Transverse colon (tissue), 4 donors: ENCODE measurements around the gene RB1. TPM values are rescaled to one million over a fixed set of nuclear protein-coding genes. Genes with fewer than 3 reads are reported as not detected.

ENCODE experiments used
- DNase-seq: peaks from one replicate; pipeline ENCODE4 v3.0.0-alpha.2; 2019
- H3K27ac ChIP-seq, 4 donors: fragments of 200-600 bp; sonication (generic); 2 replicates each; pipeline ENCODE4 v1.5.1; 2016 to 2018; ENCODE audit warnings: inconsistent platforms in 4 of 4
- H3K27me3 ChIP-seq: fragments of 200-600 bp; sonication (generic); 2 replicates; pipeline ENCODE4 v1.5.1; 2017; ENCODE audit warnings: inconsistent platforms
- H3K36me3 ChIP-seq, 4 donors: fragments of 200-600 bp; sonication (generic); 2 replicates each; pipeline ENCODE4 v1.5.1; 2017 to 2019; ENCODE audit warnings: inconsistent platforms in 4 of 4
- H3K4me1 ChIP-seq, 4 donors: fragments of 200-600 bp; sonication (generic); 2 replicates each; pipeline ENCODE4 v1.5.1; 2017 to 2020; ENCODE audit warnings: inconsistent platforms in 4 of 4
- H3K4me3 ChIP-seq, 4 donors: fragments of 200-600 bp; sonication (generic); 1 replicate in 1 of 4; 2 replicates in 3 of 4; pipeline versions ENCODE4 v1.5.1 to v1.6.1; 2017 to 2019; ENCODE audit warnings: inconsistent platforms in 4 of 4
- H3K9me3 ChIP-seq, 2 donors: fragments of 200-600 bp; sonication (generic); 2 replicates each; pipeline ENCODE4 v1.5.1; 2017 to 2019; ENCODE audit warnings: inconsistent platforms in 2 of 2
- EP300 ChIP-seq: sonication (generic); formaldehyde crosslinking; IDR thresholded peaks from one replicate; pipeline ENCODE4 v1.6.1; 2017; ENCODE audit warnings: antibody characterized with exemption, low read depth
- POLR2A ChIP-seq: fragments of 450-650 bp; IDR thresholded peaks from one replicate; pipeline ENCODE4 v1.6.1; 2016; ENCODE audit warnings: antibody characterized with exemption, mild to moderate bottlenecking, moderate library complexity
- POLR2AphosphoS5 ChIP-seq, 3 donors: sonication (generic); formaldehyde crosslinking; IDR thresholded peaks; one replicate each; pipeline ENCODE4 v1.6.1; 2016; ENCODE audit warnings: antibody characterized with exemption in 3 of 3
- WGBS, 2 donors: methylation state at CpG; one replicate each; pipeline ENCODE4 v1.1.5; 2018; ENCODE audit warnings: low coverage in 1 of 2; 5-methylcytosine and 5-hydroxymethylcytosine counted together
- in situ Hi-C, 4 donors: fragments of 200-750 bp; cut with MboI; loops; one replicate each; pipeline versions ENCODE4 v1.15.0 to v1.15.1; 2017; ENCODE audit warnings: low sequenced_read_pairs in 3 of 4, low pct_ligation_motif_present in 1 of 4, low pct_unique_long_range_greater_than_20kb in 1 of 4
- intact Hi-C: fragments of 100-400 bp; cut with DNase I; formaldehyde crosslinking; loops from one replicate; pipeline ENCODE4 v1.15.1; 2023; ENCODE audit warnings: low total_unique reads
- total RNA-seq, 4 donors: library from RNA; depleted of rRNA; stranded (reverse); fragments of >200 nt; gene quantifications; one replicate each; pipeline ENCODE4 v1.1.0, GENCODE V29; 2016
- TF ChIP-seq, protein P1 (sequence below), 5 experiments: fragments of 200-600 bp in 3 of 5; fragments of 450-650 bp in 2 of 5; sonication (generic) in 3 of 5; IDR thresholded peaks; 1 replicate in 2 of 5; 2 replicates in 3 of 5; pipeline ENCODE4 v1.5.1; 2016 to 2017; ENCODE audit warnings: antibody characterized with exemption in 5 of 5, inconsistent platforms in 3 of 5, mild to moderate bottlenecking in 2 of 5, moderate library complexity in 1 of 5

The RB1 gene
- total RNA-seq, 4 donors from 2014 or later = 14.6 to 31.0 (median 23.2) TPM

DNA sequence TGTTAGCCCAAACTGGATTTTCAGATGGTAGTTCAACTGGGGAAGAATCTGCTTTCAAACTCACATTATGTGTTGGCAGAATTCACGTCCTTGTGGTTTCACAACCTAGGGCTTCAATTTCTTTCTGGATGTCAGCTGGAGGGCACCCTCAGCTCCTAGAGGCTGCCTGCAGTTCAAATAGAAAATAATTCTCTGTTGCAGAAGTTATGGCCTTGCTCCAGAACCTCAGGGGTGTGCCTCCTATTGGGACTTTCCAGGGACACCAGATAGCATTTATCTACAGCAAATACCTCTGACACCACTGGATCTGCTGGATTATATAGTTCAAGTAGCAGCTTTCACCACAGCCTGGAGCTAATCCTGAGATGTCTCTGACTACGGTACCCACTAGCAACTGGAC, 11.8 kb upstream of the RB1 start:
- Histone ChIP-seq H3K4me1 (no peaks in the 10 kb centered on the region), H3K9me3 (no peaks in the 10 kb centered on the region), H3K27ac (no peak overlapping the region), H3K36me3 (no peaks in the 10 kb centered on the region), H3K4me3 (no peak overlapping the region), H3K27me3 (no peaks in the 10 kb centered on the region)
- in situ Hi-C loops = no loop called here
- whole genome bisulfite sequencing, 2 donors = 20 to 64% methylated on average over 1 to 2 of the region's 2 CpGs
- TF ChIP-seq, protein P1, sequence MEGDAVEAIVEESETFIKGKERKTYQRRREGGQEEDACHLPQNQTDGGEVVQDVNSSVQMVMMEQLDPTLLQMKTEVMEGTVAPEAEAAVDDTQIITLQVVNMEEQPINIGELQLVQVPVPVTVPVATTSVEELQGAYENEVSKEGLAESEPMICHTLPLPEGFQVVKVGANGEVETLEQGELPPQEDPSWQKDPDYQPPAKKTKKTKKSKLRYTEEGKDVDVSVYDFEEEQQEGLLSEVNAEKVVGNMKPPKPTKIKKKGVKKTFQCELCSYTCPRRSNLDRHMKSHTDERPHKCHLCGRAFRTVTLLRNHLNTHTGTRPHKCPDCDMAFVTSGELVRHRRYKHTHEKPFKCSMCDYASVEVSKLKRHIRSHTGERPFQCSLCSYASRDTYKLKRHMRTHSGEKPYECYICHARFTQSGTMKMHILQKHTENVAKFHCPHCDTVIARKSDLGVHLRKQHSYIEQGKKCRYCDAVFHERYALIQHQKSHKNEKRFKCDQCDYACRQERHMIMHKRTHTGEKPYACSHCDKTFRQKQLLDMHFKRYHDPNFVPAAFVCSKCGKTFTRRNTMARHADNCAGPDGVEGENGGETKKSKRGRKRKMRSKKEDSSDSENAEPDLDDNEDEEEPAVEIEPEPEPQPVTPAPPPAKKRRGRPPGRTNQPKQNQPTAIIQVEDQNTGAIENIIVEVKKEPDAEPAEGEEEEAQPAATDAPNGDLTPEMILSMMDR (IDR thresholded peaks at IDR 0.05) = no peak
- no peak for TF ChIP-seq EP300
- no peak for TF ChIP-seq POLR2AphosphoS5 (IDR thresholded peaks at IDR 0.05)
- TF ChIP-seq POLR2A = no peak
- intact Hi-C loops = no loop called here
- DNase-seq = no peak

DNA sequence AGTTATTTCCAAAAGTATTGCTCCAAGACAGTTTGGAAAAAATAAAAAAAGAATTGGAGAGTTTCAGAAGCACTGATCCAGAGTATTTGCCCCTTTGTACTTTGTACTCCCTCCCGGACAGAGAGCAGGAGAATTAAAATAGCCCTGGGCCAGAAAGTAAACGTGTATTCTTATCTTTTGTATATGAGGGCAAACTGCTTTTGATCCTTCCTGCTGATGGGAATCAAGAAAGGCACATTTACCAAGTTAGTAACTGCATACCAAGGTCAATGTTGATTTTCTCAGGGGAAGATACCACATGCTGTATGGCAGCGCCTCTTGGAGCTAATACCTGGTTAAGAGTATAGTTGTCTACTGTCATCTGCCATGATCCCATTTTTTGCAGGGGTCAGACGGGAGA, 10.9 kb upstream of the RB1 start:
- 67 to 74% methylated on average over 3 to 4 of the region's 4 CpGs for WGBS, 2 donors
- no peaks in the 10 kb centered on the region for H3K4me1 ChIP-seq
- DNase-seq = no peak
- in situ Hi-C loops (no loop called here), intact Hi-C loops (no loop called here)
- no peaks in the 10 kb centered on the region for H3K36me3 ChIP-seq
- H3K27me3 ChIP-seq = no peaks in the 10 kb centered on the region
- H3K4me3 ChIP-seq = no peak overlapping the region
- no peak for TF ChIP-seq POLR2A
- no peak for TF ChIP-seq POLR2AphosphoS5 (IDR thresholded peaks at IDR 0.05)
- TF ChIP-seq, protein P1 (IDR thresholded peaks at IDR 0.05) = no peak
- no peak for TF ChIP-seq EP300
- no peaks in the 10 kb centered on the region for H3K9me3 ChIP-seq
- H3K27ac ChIP-seq = no peak overlapping the region

DNA sequence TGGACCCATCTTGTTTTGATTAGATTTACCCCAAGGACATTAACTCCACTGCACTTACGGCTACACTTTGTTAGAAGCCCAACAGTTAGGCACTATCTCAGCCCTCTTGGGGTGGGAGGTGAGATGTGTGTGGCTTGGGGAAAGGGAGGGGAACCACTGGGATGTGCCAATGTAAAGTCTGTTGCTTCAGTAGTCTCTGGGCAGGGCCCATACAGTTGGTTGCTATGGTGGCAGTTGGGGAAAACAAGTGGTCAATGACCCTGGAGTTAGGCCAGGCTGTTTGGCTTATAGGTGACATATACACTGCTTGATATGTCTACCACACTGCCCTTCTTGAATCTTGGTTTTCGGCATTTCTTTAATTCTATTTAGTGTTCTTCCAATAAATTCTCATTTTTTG, 8.9 kb upstream of the RB1 start:
- Histone ChIP-seq H3K4me1 (no peaks in the 10 kb centered on the region), H3K9me3 (no peaks in the 10 kb centered on the region), H3K36me3 (no peaks in the 10 kb centered on the region), H3K4me3 (no peak overlapping the region), H3K27ac (no peak overlapping the region), H3K27me3 (no peaks in the 10 kb centered on the region)
- 80 to 98% methylated on average over 1 to 2 of the region's 2 CpGs for WGBS, 2 donors
- in situ Hi-C loops = no loop called here
- no peak for TF ChIP-seq POLR2A
- no peak for TF ChIP-seq EP300
- TF ChIP-seq, protein P1 (IDR thresholded peaks at IDR 0.05) = no peak
- no peak for TF ChIP-seq POLR2AphosphoS5 (IDR thresholded peaks at IDR 0.05)
- intact Hi-C loops = no loop called here
- DNase-seq = no peak

DNA sequence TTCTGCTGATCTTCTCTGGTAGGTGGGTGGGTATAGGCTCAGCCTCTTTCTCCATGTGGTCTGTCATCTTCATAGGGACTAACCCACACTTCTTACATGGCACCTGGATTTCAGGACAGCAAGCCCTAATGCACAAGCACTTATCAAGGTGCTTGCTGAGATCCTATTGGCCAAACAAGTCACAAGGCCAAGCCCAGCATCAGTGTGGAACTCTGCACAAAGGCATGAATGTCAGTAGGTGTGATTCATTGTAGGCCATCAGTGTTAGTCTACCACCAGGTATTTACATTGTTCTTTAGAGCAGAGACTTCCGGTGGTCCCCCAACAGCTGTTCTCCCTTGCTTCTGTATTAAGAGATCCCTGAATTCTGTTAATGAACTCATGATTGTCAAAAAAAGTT, 8.3 kb upstream of the RB1 start:
- Histone ChIP-seq H3K27me3 (no peaks in the 10 kb centered on the region), H3K4me1 (no peaks in the 10 kb centered on the region), H3K9me3 (no peaks in the 10 kb centered on the region), H3K27ac (no peak overlapping the region), H3K4me3 (no peak overlapping the region), H3K36me3 (no peaks in the 10 kb centered on the region)
- intact Hi-C loops (no loop called here), in situ Hi-C loops (no loop called here)
- DNase-seq = no peak
- 86 to 94% methylated on average over 1 of the region's 1 CpG for WGBS, 2 donors
- TF ChIP-seq POLR2AphosphoS5 (IDR thresholded peaks at IDR 0.05) (no peak), POLR2A (no peak), EP300 (no peak)
- TF ChIP-seq, protein P1 (IDR thresholded peaks at IDR 0.05) = no peak
